Measurements from ENCODE around the gene FAM217A. TPM values are rescaled to one million over a fixed set of nuclear protein-coding genes. Genes with fewer than 3 reads are reported as not detected.
"Not testable (repeated sequence)": the region's sequence is repeated elsewhere in the genome, so short reads cannot be mapped to it uniquely, and the experiment has no call there.

FAM217A gene
- total RNA-seq, 4 donors from 2014 or later, result not detected

DNA sequence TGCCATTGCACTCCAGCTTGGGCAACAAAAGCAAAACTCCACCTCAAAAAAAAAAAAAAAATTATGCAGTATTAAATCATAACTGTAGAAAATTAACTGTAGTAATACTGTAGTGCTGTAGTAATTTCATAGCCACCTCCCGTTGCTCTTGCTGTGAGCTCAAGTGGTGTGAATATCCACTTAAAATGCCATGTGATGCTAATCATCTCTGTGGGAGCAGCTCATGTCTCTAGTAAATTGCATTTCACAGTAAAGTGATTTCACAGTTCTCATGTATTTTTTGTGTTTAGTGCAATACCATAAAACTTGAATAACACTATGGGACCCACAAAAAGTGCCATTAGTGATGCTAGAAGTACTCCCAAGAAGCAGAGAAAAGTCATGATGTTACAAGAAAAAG lies 14.4 kb upstream of the FAM217A start:
- H3K9me3 ChIP-seq, result no peaks in the 10 kb centered on the region
- no peak overlapping the region for H3K27ac ChIP-seq
- no peak overlapping the region for H3K4me3 ChIP-seq
- no peaks in the 10 kb centered on the region for H3K4me1 ChIP-seq
- no peaks in the 10 kb centered on the region for H3K36me3 ChIP-seq
- TF ChIP-seq, protein P1, sequence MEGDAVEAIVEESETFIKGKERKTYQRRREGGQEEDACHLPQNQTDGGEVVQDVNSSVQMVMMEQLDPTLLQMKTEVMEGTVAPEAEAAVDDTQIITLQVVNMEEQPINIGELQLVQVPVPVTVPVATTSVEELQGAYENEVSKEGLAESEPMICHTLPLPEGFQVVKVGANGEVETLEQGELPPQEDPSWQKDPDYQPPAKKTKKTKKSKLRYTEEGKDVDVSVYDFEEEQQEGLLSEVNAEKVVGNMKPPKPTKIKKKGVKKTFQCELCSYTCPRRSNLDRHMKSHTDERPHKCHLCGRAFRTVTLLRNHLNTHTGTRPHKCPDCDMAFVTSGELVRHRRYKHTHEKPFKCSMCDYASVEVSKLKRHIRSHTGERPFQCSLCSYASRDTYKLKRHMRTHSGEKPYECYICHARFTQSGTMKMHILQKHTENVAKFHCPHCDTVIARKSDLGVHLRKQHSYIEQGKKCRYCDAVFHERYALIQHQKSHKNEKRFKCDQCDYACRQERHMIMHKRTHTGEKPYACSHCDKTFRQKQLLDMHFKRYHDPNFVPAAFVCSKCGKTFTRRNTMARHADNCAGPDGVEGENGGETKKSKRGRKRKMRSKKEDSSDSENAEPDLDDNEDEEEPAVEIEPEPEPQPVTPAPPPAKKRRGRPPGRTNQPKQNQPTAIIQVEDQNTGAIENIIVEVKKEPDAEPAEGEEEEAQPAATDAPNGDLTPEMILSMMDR (IDR thresholded peaks at IDR 0.05), result no peak
- no peak for TF ChIP-seq POLR2A (IDR thresholded peaks at IDR 0.05)
- DNase-seq, result no peak
- H3K27me3 ChIP-seq, result no peaks in the 10 kb centered on the region

- Histone ChIP-seq H3K4me3 (no peak overlapping the region), H3K9me3 (no peaks in the 10 kb centered on the region), H3K27ac (peak overlapping the region in 1 of 4 donors; percentile 60), H3K36me3 (no peaks in the 10 kb centered on the region), H3K4me1 (no peaks in the 10 kb centered on the region), H3K27me3 (no peaks in the 10 kb centered on the region)
- peak in 2 of 3 donors; percentile 66 to 79 for DNase-seq
- TF ChIP-seq POLR2A (IDR thresholded peaks at IDR 0.05), result no peak
- TF ChIP-seq, protein P1 (IDR thresholded peaks at IDR 0.05), result no peak
Measured at GRCh38 chr6:4091941-4092340, 13.0 kb upstream of the FAM217A start.

- not testable (repeated sequence) for H3K27ac ChIP-seq, H3K27me3 ChIP-seq, H3K9me3 ChIP-seq, H3K4me3 ChIP-seq, DNase-seq, H3K36me3 ChIP-seq, H3K4me1 ChIP-seq
Measured at GRCh38 chr6:4090043-4090442, 11.1 kb upstream of the FAM217A start.

- peak overlapping the region in 3 of 4 donors; percentile 4 to 67 (median 31) for H3K27ac ChIP-seq
- no peaks in the 10 kb centered on the region for H3K4me1 ChIP-seq
Measured at GRCh38 chr6:4088704-4089103, 9.8 kb upstream of the FAM217A start.

GRCh38 chr6:4085332-4085700 lies 6.4 kb upstream of the FAM217A start:
- H3K27me3 ChIP-seq, result no peaks in the 10 kb centered on the region
- TF ChIP-seq, protein P1 (IDR thresholded peaks at IDR 0.05), result no peak
- no peak overlapping the region for H3K4me3 ChIP-seq
- no peak overlapping the region for H3K27ac ChIP-seq
- H3K36me3 ChIP-seq, result no peaks in the 10 kb centered on the region
- no peaks in the 10 kb centered on the region for H3K9me3 ChIP-seq
- H3K4me1 ChIP-seq, result no peaks in the 10 kb centered on the region
- DNase-seq, result no peak

More at GRCh38 chr6:4088704-4089103, 9.8 kb upstream of the FAM217A start:
- Histone ChIP-seq H3K36me3 (no peaks in the 10 kb centered on the region), H3K9me3 (no peaks in the 10 kb centered on the region), H3K4me3 (no peak overlapping the region), H3K27me3 (no peaks in the 10 kb centered on the region)
- no peak for DNase-seq
- TF ChIP-seq POLR2A (IDR thresholded peaks at IDR 0.05), result no peak
- TF ChIP-seq, protein P1 (IDR thresholded peaks at IDR 0.05), result no peak

DNA sequence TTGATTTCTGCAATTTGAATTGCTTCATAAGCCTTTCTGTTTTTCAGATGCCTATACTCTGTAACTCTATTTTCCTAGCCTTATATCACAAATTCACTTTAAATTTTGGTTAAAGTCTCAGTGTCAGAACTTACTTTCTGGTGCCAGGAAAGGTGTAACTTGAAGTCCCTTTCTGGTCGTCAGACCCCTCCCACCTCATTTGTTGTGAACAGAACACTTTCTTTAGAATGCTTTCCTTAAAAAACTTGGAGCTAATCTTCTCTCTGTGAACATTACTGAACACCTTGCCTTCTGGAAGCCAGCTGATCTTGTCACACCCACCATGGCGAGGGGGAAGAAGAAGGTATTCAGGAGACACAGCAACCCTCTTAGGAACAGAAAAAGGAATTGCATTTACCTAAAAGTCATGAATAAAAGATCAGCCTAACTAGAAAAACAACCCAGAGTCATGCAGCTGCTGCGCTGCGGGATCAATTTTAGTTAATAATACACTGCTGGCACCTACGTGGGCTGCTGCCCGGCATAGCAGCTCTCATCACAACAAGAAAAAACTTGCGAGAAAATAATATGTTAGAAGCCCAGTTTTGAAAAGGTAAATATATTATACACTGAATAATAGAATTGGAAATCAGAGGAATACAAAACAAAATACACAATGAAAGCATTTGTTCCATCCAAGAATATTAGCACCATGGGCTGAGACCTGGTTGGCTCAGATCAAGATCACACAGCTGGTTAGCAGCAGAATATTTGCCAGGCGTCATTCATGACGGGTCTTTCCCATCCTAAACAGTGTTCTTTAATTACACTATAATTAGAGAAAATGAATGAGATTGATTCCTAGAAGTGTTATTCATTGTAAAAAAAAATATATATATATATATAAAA lies 5.8 kb upstream of the FAM217A start:
- Histone ChIP-seq H3K36me3 (no peaks in the 10 kb centered on the region), H3K4me1 (no peaks in the 10 kb centered on the region), H3K27ac (no peak overlapping the region), H3K4me3 (no peak overlapping the region), H3K9me3 (no peaks in the 10 kb centered on the region), H3K27me3 (no peaks in the 10 kb centered on the region)
- DNase-seq, result no peak
- TF ChIP-seq POLR2A (IDR thresholded peaks at IDR 0.05), result no peak
- TF ChIP-seq, protein P1 (IDR thresholded peaks at IDR 0.05), result no peak
